ENCODE data around the gene TIAM2. TPM values are rescaled to one million over a fixed set of nuclear protein-coding genes. Genes with fewer than 3 reads are reported as not detected.

Gene TIAM2
- total RNA-seq, 2 donors from 2014 or later, result 5.1 to 6.7 TPM

DNA sequence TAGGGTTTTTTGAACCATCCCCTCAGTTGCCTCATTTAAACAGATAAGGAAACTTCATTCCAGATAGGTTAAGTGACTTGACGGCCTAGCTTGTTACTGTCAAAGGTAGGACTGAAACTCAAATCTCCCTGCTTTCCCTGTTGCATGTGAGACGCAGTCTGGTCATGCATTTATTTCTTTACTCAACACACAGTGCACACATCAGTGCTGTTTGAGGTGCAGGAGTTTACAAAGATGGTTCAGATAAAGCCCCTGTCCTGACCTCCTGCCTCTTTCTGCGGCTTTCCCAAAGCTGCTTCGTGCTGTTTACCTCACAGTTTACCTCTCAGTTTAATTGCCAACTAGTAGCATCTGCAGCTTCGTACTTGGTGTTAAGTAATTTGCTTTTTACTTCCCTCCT, 26.6 kb downstream of the TIAM2 start:
- Histone ChIP-seq H3K27me3 (no peaks in the 10 kb centered on the region), H3K27ac (no peak overlapping the region), H3K36me3 (no peaks in the 10 kb centered on the region), H3K9me3 (no peaks in the 10 kb centered on the region), H3K9ac (ENCODE audit: low read depth in 2 of 2, low read length in 2 of 2) (no peak overlapping the region), H3K4me1 (no peaks in the 10 kb centered on the region), H3K4me3 (no peak overlapping the region)
- DNase-seq, result no peak
- TF ChIP-seq, protein P1, sequence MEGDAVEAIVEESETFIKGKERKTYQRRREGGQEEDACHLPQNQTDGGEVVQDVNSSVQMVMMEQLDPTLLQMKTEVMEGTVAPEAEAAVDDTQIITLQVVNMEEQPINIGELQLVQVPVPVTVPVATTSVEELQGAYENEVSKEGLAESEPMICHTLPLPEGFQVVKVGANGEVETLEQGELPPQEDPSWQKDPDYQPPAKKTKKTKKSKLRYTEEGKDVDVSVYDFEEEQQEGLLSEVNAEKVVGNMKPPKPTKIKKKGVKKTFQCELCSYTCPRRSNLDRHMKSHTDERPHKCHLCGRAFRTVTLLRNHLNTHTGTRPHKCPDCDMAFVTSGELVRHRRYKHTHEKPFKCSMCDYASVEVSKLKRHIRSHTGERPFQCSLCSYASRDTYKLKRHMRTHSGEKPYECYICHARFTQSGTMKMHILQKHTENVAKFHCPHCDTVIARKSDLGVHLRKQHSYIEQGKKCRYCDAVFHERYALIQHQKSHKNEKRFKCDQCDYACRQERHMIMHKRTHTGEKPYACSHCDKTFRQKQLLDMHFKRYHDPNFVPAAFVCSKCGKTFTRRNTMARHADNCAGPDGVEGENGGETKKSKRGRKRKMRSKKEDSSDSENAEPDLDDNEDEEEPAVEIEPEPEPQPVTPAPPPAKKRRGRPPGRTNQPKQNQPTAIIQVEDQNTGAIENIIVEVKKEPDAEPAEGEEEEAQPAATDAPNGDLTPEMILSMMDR (IDR thresholded peaks at IDR 0.05), result no peak
- intact Hi-C loops (cut with DNase I), result no loop called here

- Histone ChIP-seq H3K4me3 (no peak overlapping the region), H3K9ac (ENCODE audit: low read depth in 2 of 2, low read length in 2 of 2) (no peak overlapping the region), H3K36me3 (no peaks in the 10 kb centered on the region), H3K9me3 (no peaks in the 10 kb centered on the region), H3K27ac (no peak overlapping the region), H3K4me1 (no peaks in the 10 kb centered on the region), H3K27me3 (no peaks in the 10 kb centered on the region)
- TF ChIP-seq, protein P1 (IDR thresholded peaks at IDR 0.05), result no peak
- intact Hi-C loops (cut with DNase I), result no loop called here
- DNase-seq, result no peak
Measured at GRCh38 chr6:155022721-155023120, 27.6 kb downstream of the TIAM2 start.

- no peaks in the 10 kb centered on the region for H3K4me1 ChIP-seq
- no peak for DNase-seq
- no peaks in the 10 kb centered on the region for H3K36me3 ChIP-seq
- TF ChIP-seq, protein P1 (IDR thresholded peaks at IDR 0.05), result no peak
- no peak overlapping the region for H3K9ac ChIP-seq (ENCODE audit: low read depth in 2 of 2, low read length in 2 of 2)
- no peak overlapping the region for H3K4me3 ChIP-seq
- intact Hi-C loops (cut with DNase I), result no loop called here
- H3K9me3 ChIP-seq, result no peaks in the 10 kb centered on the region
- H3K27me3 ChIP-seq, result no peaks in the 10 kb centered on the region
- no peak overlapping the region for H3K27ac ChIP-seq
Measured at GRCh38 chr6:155023717-155024116, 28.6 kb downstream of the TIAM2 start.

DNA sequence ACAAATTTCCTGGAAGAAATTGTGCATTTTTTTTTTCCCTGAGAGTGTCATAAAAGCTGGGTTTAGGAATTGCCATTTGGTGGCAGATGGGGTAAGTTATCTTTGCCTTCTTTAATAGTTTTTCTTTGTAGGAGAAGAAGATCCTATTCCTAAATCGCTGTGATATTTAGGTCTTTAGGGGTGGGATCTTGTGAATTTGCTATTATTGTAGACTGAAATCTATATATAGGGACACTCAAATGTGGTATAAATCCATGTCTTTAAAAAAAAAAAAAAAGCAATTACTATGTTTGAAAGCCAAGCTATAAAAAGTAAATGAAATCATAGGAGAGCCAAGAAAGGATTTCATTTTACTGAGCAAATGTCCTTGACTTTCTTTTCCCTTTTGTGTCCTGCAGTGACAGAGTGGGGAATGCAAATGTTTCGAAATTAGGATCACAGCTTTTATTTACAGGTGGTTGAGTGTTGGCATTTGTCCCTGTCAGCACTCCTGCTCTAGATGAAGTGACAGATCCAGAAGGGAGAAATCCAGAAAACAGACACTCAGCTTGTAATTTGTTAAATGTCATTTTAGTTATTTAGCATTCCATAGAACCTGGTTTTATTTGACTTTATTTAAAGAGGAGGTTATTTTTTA, 29.4 kb downstream of the TIAM2 start:
- Histone ChIP-seq H3K9ac (ENCODE audit: low read depth in 2 of 2, low read length in 2 of 2) (no peak overlapping the region), H3K36me3 (no peaks in the 10 kb centered on the region), H3K4me3 (no peak overlapping the region), H3K27me3 (no peaks in the 10 kb centered on the region), H3K9me3 (no peaks in the 10 kb centered on the region), H3K4me1 (no peaks in the 10 kb centered on the region), H3K27ac (no peak overlapping the region)
- TF ChIP-seq, protein P1 (IDR thresholded peaks at IDR 0.05), result no peak
- no peak for DNase-seq
- intact Hi-C loops (cut with DNase I), result no loop called here

DNA sequence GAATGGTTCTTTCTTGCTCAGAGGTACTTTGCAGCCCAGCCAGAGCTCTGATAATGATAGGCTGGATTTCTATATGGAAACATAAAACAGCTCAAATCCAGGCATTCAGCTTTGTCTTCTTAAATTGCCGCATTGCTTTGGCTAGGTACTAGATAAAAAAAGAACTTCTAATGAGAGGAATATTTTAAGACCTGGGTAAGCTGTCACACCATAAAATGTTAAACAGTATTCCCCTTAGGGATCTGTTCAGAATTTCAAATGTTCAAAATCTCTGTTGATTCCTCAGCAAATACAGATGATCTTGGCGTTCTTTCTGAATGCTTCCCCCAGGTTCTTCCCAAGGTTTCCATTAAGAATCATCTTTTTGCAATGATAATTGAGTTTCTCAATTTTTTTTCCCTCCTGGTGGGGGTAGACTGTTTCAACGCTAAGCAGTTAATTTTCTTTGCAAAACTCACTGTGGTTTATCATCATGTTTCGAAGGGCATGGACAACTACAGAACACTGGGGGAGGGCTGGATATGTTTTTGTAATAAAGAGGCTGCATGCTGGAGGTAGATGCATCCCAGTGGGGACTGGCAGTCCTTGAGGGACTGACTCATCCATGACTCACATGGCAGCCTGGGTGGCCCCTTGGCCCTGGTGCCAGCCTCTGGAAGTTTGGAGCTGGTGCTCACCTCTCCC, 31.0 kb downstream of the TIAM2 start:
- TF ChIP-seq, protein P1 (IDR thresholded peaks at IDR 0.05), result no peak
- intact Hi-C loops (cut with DNase I), result no loop called here
- H3K27ac ChIP-seq, result no peak overlapping the region
- H3K9me3 ChIP-seq, result no peaks in the 10 kb centered on the region
- DNase-seq, result no peak
- H3K36me3 ChIP-seq, result no peaks in the 10 kb centered on the region
- H3K27me3 ChIP-seq, result no peaks in the 10 kb centered on the region
- no peak overlapping the region for H3K9ac ChIP-seq (ENCODE audit: low read depth in 2 of 2, low read length in 2 of 2)
- H3K4me3 ChIP-seq, result no peak overlapping the region
- no peaks in the 10 kb centered on the region for H3K4me1 ChIP-seq
